H1 (cell line): ENCODE results near the gene KNCN. TPM values are rescaled to one million over a fixed set of nuclear protein-coding genes. Genes with fewer than 3 reads are reported as not detected.

Experiments used
- ASH2L ChIP-seq: fragments of 200-600, 300-600 bp; sonication (generic); IDR thresholded peaks from one replicate; pipeline ENCODE4 v1.7.1; 2017; ENCODE audit warnings: low read length
- JUND ChIP-seq: IDR thresholded peaks from 2 replicates; pipeline ENCODE4 v1.6.1; 2011; ENCODE audit warnings: mild to moderate bottlenecking, improper control_type of control experiment, low read length
- POLR2A ChIP-seq, 2 experiments: IDR thresholded peaks; 1 replicate in 1 of 2; 2 replicates in 1 of 2; pipeline ENCODE4 v1.6.1; 2011; ENCODE audit warnings: low read depth in 2 of 2, low read length in 2 of 2, mild to moderate bottlenecking in 2 of 2; ENCODE audit errors: control extremely low read depth in 1 of 2
- polyA plus RNA-seq, 7 experiments: library from polyadenylated mRNA; depleted of rRNA in 3 of 7; stranded (reverse) in 5 of 7; unstranded in 2 of 7; fragments of >200 nt in 5 of 7; fragments of 200-250 nt in 2 of 7; gene quantifications; 1 replicate in 5 of 7; 2 replicates in 1 of 7; 4 replicates in 1 of 7; pipeline versions ENCODE4 v1.2.1 to v1.2.3, GENCODE V29; 2011 to 2013; ENCODE audit warnings: missing spikeins in 2 of 7, mixed read lengths in 2 of 7
- total RNA-seq: library from RNA; stranded (reverse); fragmentation: NEBNext Ultra II Directional; extraction: Animal tissue kit (Norgen Biotek cat#: 25700); gene quantifications from 2 replicates; pipeline ENCODE4 v1.2.1, GENCODE V29; 2021
- TF ChIP-seq, protein P1 (sequence below), 3 experiments: IDR thresholded peaks; 1 replicate in 2 of 3; 2 replicates in 1 of 3; pipeline versions ENCODE4 v1.5.1 to v1.6.1; 2011; ENCODE audit warnings: low read length in 3 of 3, mild to moderate bottlenecking in 3 of 3, inconsistent platforms in 2 of 3, low read depth in 1 of 3, moderate library complexity in 1 of 3; ENCODE audit not compliant: insufficient read depth in 1 of 3; ENCODE audit errors: control extremely low read depth in 1 of 3

The KNCN gene
- total and polyA plus RNA-seq, 2 of the 8 experiments (the other 6 are each of a cell fraction or from before 2014, with no cell fraction given), result not detected

DNA sequence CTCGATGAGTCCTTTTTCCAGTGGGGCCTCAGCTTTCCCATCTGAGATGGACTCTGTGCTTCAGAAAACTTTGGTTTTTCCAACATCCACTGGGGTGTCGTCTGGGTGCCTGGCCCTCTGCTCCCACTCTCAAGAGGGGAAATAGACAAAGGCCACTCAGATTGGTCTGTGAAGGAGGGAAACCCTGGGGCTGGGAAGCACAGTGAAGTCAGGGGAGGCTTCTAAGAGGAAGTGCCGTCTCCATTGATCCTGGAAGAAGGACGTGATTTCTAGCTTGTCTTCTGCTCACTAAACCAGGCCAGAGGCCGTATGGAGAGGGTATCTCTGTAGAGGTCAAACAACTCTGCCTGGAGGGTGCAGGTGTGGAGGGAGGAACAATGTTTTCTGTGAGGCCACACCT is 5.2 kb downstream of the KNCN start (continued):
- TF ChIP-seq ASH2L (no peak), POLR2A (IDR thresholded peaks at IDR 0.05; ENCODE audit: control extremely low read depth in 1 of 2, low read depth in 2 of 2, low read length in 2 of 2) (no peak), JUND (no peak)
- TF ChIP-seq, protein P1, sequence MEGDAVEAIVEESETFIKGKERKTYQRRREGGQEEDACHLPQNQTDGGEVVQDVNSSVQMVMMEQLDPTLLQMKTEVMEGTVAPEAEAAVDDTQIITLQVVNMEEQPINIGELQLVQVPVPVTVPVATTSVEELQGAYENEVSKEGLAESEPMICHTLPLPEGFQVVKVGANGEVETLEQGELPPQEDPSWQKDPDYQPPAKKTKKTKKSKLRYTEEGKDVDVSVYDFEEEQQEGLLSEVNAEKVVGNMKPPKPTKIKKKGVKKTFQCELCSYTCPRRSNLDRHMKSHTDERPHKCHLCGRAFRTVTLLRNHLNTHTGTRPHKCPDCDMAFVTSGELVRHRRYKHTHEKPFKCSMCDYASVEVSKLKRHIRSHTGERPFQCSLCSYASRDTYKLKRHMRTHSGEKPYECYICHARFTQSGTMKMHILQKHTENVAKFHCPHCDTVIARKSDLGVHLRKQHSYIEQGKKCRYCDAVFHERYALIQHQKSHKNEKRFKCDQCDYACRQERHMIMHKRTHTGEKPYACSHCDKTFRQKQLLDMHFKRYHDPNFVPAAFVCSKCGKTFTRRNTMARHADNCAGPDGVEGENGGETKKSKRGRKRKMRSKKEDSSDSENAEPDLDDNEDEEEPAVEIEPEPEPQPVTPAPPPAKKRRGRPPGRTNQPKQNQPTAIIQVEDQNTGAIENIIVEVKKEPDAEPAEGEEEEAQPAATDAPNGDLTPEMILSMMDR (IDR thresholded peaks at IDR 0.05; ENCODE audit: control extremely low read depth in 1 of 3, insufficient read depth in 1 of 3, low read depth in 1 of 3, low read length in 3 of 3), result no peak
